GM23338 (cell line): ENCODE results near the gene FETUB.

Experiments used
- CTCF ChIP-seq, 2 experiments: fragments of 200-600 bp in 1 of 2; sonication (generic) in 1 of 2; conservative IDR thresholded peaks; 2 replicates each; pipeline versions ENCODE4 v1.5.1 to v1.6.1; 2016 to 2017; ENCODE audit warnings: antibody characterized with exemption in 2 of 2, low read depth in 2 of 2, mild to moderate bottlenecking in 2 of 2, moderate library complexity in 1 of 2
- EZH2 ChIP-seq: fragments of 200-600 bp; sonication (generic); IDR thresholded peaks from one replicate; pipeline ENCODE4 v1.8.0; 2017; ENCODE audit warnings: antibody characterized with exemption, mild to moderate bottlenecking, low read depth; ENCODE audit not compliant: unreplicated experiment
- EZH2phosphoT487 ChIP-seq: fragments of 200-600 bp; sonication (generic); IDR thresholded peaks from one replicate; pipeline ENCODE4 v1.8.1; 2018; ENCODE audit warnings: antibody characterized with exemption; ENCODE audit not compliant: unreplicated experiment
- NANOG ChIP-seq: IDR thresholded peaks from 2 replicates; pipeline ENCODE4 v1.6.1; 2016; ENCODE audit warnings: antibody characterized with exemption, borderline replicate concordance
- POLR2AphosphoS5 ChIP-seq: IDR thresholded peaks from 2 replicates; pipeline ENCODE4 v1.6.1; 2016; ENCODE audit warnings: antibody characterized with exemption, low read depth
- REST ChIP-seq: IDR thresholded peaks from one replicate; pipeline ENCODE4 v1.6.1; 2018; ENCODE audit warnings: antibody characterized with exemption; ENCODE audit not compliant: unreplicated experiment

GRCh38 chr3:186603159-186603558, 37.0 kb upstream of the FETUB start:
- TF ChIP-seq CTCF (conservative IDR thresholded peaks at IDR 0.05; ENCODE audit: low read depth in 2 of 2) (no peak), EZH2 (no peak), REST (no peak), POLR2AphosphoS5 (no peak), EZH2phosphoT487 (no peak), NANOG (no peak)
